GM21447 (cell line): ENCODE results near the gene TC2N.
"Not testable (repeated sequence)": the region's sequence is repeated elsewhere in the genome, so short reads cannot be mapped to it uniquely, and the experiment has no call there.

Source experiments
- ATAC-seq: cut with Tn5 transposase; IDR thresholded peaks from one replicate; pipeline ENCODE4 v1.9.1; 2021; ENCODE audit not compliant: unreplicated experiment

The TC2N gene

GRCh38 chr14:91755570-91756295 is 111.6 kb downstream of the TC2N start:
- no peak for ATAC-seq

- ATAC-seq = no peak
Observed at GRCh38 chr14:91754819-91755218, 112.5 kb downstream of the TC2N start.

GRCh38 chr14:91754185-91754584 is 113.2 kb downstream of the TC2N start:
- no peak for ATAC-seq

GRCh38 chr14:91753501-91754128 is 113.7 kb downstream of the TC2N start:
- no peak for ATAC-seq

- no peak for ATAC-seq
Observed at GRCh38 chr14:91752961-91753360, 114.4 kb downstream of the TC2N start.

GRCh38 chr14:91751719-91752118 is 115.6 kb downstream of the TC2N start:
- ATAC-seq = no peak

GRCh38 chr14:91750634-91751198 is 116.6 kb downstream of the TC2N start:
- no peak for ATAC-seq

- no peak for ATAC-seq
Observed at GRCh38 chr14:91749868-91750267, 117.5 kb downstream of the TC2N start.

GRCh38 chr14:91748049-91748448 is 119.3 kb downstream of the TC2N start:
- ATAC-seq = no peak

- no peak for ATAC-seq
Observed at GRCh38 chr14:91745344-91745743, 122.0 kb downstream of the TC2N start.

GRCh38 chr14:91744068-91744480 is 123.3 kb downstream of the TC2N start:
- ATAC-seq = no peak

GRCh38 chr14:91743305-91743653 is 124.1 kb downstream of the TC2N start:
- no peak for ATAC-seq

- no peak for ATAC-seq
Observed at GRCh38 chr14:91742621-91743304, 124.6 kb downstream of the TC2N start.

GRCh38 chr14:91739867-91740266 is 127.5 kb downstream of the TC2N start:
- ATAC-seq = not testable (repeated sequence)

- ATAC-seq = no peak
Observed at GRCh38 chr14:91737619-91738018, 129.7 kb downstream of the TC2N start.

GRCh38 chr14:91732859-91733477 is 134.4 kb downstream of the TC2N start:
- ATAC-seq = no peak

- no peak for ATAC-seq
Observed at GRCh38 chr14:91732439-91732838, 134.9 kb downstream of the TC2N start.

GRCh38 chr14:91731986-91732385 is 135.3 kb downstream of the TC2N start, which contains the start of gene CATSPERB:
CATSPERB (minus strand) TSS chr14:91732086; CDS start chr14:91729479, 2,607 bp downstream.
- ATAC-seq = no peak

- no peak for ATAC-seq
Observed at GRCh38 chr14:91731018-91731417, 136.3 kb downstream of the TC2N start.

- ATAC-seq = no peak
Observed at GRCh38 chr14:91729756-91730155, 137.6 kb downstream of the TC2N start.
